Fibroblast of lung (primary cell): Measurements from ENCODE around the gene SPTBN5.

ENCODE experiments used
- EZH2 ChIP-seq: IDR thresholded peaks from 2 replicates; pipeline ENCODE4 v1.5.1; 2012; ENCODE audit warnings: low read length, control low read depth, mild to moderate bottlenecking; ENCODE audit errors: missing control alignments
- TF ChIP-seq, protein P1 (sequence below), 2 donors: IDR thresholded peaks in 1 of 2; conservative IDR thresholded peaks in 1 of 2; 1 replicate in 1 of 2; 2 replicates in 1 of 2; pipeline ENCODE4 v1.5.1; 2011 to 2012; ENCODE audit warnings: low read length in 2 of 2, control low read depth in 1 of 2, inconsistent platforms in 1 of 2, low read depth in 1 of 2, mild to moderate bottlenecking in 1 of 2

DNA sequence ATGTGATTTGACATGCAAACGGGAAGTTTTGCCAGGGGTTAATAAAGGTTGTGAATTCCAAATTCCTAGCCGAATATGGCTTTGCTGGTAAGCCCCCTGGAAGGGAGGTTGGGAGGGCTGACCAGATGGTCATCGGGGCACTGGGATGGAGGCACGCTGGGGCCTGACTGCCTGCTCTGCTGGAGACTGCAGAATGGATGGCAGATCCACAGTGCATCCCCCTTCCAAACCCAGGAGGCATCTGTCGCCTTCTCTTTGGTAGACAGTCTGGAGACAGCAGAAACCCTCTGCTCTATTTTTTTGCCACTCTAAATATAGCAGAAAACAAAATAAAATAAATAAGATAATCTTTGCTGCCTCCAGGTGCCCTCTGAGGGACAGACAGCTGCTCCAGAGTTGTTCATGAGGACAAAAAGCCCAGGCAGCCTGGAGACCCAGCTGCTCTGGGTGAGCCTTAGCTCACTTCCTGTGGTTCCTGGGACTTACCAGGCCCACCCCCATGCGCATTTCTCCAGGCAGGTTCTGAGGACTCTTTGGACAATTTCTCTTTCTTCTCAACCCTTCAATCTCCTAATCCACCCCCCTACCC is 6.1 kb upstream of the SPTBN5 start:
- TF ChIP-seq, protein P1, sequence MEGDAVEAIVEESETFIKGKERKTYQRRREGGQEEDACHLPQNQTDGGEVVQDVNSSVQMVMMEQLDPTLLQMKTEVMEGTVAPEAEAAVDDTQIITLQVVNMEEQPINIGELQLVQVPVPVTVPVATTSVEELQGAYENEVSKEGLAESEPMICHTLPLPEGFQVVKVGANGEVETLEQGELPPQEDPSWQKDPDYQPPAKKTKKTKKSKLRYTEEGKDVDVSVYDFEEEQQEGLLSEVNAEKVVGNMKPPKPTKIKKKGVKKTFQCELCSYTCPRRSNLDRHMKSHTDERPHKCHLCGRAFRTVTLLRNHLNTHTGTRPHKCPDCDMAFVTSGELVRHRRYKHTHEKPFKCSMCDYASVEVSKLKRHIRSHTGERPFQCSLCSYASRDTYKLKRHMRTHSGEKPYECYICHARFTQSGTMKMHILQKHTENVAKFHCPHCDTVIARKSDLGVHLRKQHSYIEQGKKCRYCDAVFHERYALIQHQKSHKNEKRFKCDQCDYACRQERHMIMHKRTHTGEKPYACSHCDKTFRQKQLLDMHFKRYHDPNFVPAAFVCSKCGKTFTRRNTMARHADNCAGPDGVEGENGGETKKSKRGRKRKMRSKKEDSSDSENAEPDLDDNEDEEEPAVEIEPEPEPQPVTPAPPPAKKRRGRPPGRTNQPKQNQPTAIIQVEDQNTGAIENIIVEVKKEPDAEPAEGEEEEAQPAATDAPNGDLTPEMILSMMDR (conservative IDR thresholded peaks at IDR 0.05 in 1 of 2, IDR thresholded peaks at IDR 0.05 in 1 of 2; ENCODE audit: low read depth in 1 of 2, low read length in 2 of 2) = no peak
- no peak for TF ChIP-seq EZH2
